Adipocyte (in vitro differentiated cells): ENCODE results near the gene CRACR2B.

Experiments
- DNase-seq: peaks from one replicate; pipeline ENCODE4 v3.0.0-alpha.2; 2015; ENCODE audit warnings: low read depth
- H3K27me3 ChIP-seq: replicated peaks from 2 replicates; pipeline ENCODE4 v1.7.0; 2013; ENCODE audit warnings: mild to moderate bottlenecking, low read length, moderate library complexity; ENCODE audit not compliant: control insufficient read depth, insufficient read depth
- H3K36me3 ChIP-seq: 2 replicates; pipeline ENCODE4 v1.7.0; 2013; ENCODE audit warnings: low read length, mild to moderate bottlenecking, moderate library complexity; ENCODE audit not compliant: control insufficient read depth, insufficient read depth, severe bottlenecking
- H3K4me1 ChIP-seq: 2 replicates; pipeline ENCODE4 v1.7.0; 2013; ENCODE audit warnings: mild to moderate bottlenecking, low read length, moderate library complexity; ENCODE audit not compliant: control insufficient read depth, insufficient read depth
- H3K4me3 ChIP-seq: 2 replicates; pipeline ENCODE4 v1.7.0; 2013; ENCODE audit warnings: mild to moderate bottlenecking, low read length, moderate library complexity
- H3K9ac ChIP-seq: 2 replicates; pipeline ENCODE4 v1.7.0; 2013; ENCODE audit warnings: mild to moderate bottlenecking, low read length, moderate library complexity
- H3K9me3 ChIP-seq: 2 replicates; pipeline ENCODE4 v1.7.0; 2013; ENCODE audit warnings: mild to moderate bottlenecking, low read length, moderate library complexity; ENCODE audit not compliant: control insufficient read depth

The CRACR2B gene

GRCh38 chr11:872799-873198 lies 45.1 kb downstream of the CRACR2B start:
- no peak overlapping the region for H3K4me3 ChIP-seq
- H3K36me3 ChIP-seq, result no peaks in the 10 kb centered on the region
- DNase-seq, result no peak
- no peaks in the 10 kb centered on the region for H3K27me3 ChIP-seq
- H3K4me1 ChIP-seq, result peaks cover 7% of the 10 kb centered on the region
- H3K9ac ChIP-seq, result no peak overlapping the region
- no peaks in the 10 kb centered on the region for H3K9me3 ChIP-seq

GRCh38 chr11:873706-874105 lies 46.0 kb downstream of the CRACR2B start:
- Histone ChIP-seq H3K27me3 (no peaks in the 10 kb centered on the region), H3K4me3 (no peak overlapping the region), H3K36me3 (no peaks in the 10 kb centered on the region), H3K4me1 (peaks cover 7% of the 10 kb centered on the region), H3K9ac (no peak overlapping the region), H3K9me3 (no peaks in the 10 kb centered on the region)
- DNase-seq, result no peak

GRCh38 chr11:875203-875602 lies 47.5 kb downstream of the CRACR2B start:
- no peak overlapping the region for H3K4me3 ChIP-seq
- peaks cover 7% of the 10 kb centered on the region for H3K4me1 ChIP-seq
- H3K9me3 ChIP-seq, result no peaks in the 10 kb centered on the region
- peaks cover 10% of the 10 kb centered on the region for H3K36me3 ChIP-seq
- no peaks in the 10 kb centered on the region for H3K27me3 ChIP-seq
- H3K9ac ChIP-seq, result no peak overlapping the region
- DNase-seq, result no peak

- no peak for DNase-seq
- no peak overlapping the region for H3K4me3 ChIP-seq
Measured at GRCh38 chr11:875769-876301, 48.1 kb downstream of the CRACR2B start.

GRCh38 chr11:876545-876944 lies 48.8 kb downstream of the CRACR2B start:
- no peaks in the 10 kb centered on the region for H3K9me3 ChIP-seq
- no peak overlapping the region for H3K4me3 ChIP-seq
- DNase-seq, result no peak
- H3K27me3 ChIP-seq, result no peaks in the 10 kb centered on the region
- H3K4me1 ChIP-seq, result peaks cover 7% of the 10 kb centered on the region
- no peak overlapping the region for H3K9ac ChIP-seq
- peaks cover 15% of the 10 kb centered on the region for H3K36me3 ChIP-seq

More at GRCh38 chr11:875769-876301, 48.1 kb downstream of the CRACR2B start:
- no peaks in the 10 kb centered on the region for H3K9me3 ChIP-seq
- peaks cover 7% of the 10 kb centered on the region for H3K4me1 ChIP-seq
- H3K27me3 ChIP-seq, result no peaks in the 10 kb centered on the region
- H3K36me3 ChIP-seq, result peaks cover 14% of the 10 kb centered on the region
- H3K9ac ChIP-seq, result no peak overlapping the region

GRCh38 chr11:877565-877964 lies 49.8 kb downstream of the CRACR2B start:
- Histone ChIP-seq H3K9me3 (no peaks in the 10 kb centered on the region), H3K36me3 (peaks cover 15% of the 10 kb centered on the region), H3K9ac (no peak overlapping the region), H3K4me3 (no peak overlapping the region), H3K27me3 (no peaks in the 10 kb centered on the region), H3K4me1 (peaks cover 4% of the 10 kb centered on the region)
- DNase-seq, result no peak

GRCh38 chr11:880447-880846 lies 52.7 kb downstream of the CRACR2B start:
- peaks cover 15% of the 10 kb centered on the region for H3K36me3 ChIP-seq
- no peak overlapping the region for H3K9ac ChIP-seq
- no peaks in the 10 kb centered on the region for H3K9me3 ChIP-seq
- peaks cover 4% of the 10 kb centered on the region for H3K4me1 ChIP-seq
- H3K27me3 ChIP-seq, result no peaks in the 10 kb centered on the region
- no peak overlapping the region for H3K4me3 ChIP-seq
- no peak for DNase-seq
